Transverse colon (tissue), 4 donors: ENCODE results near the gene ADAM22. TPM values are rescaled to one million over a fixed set of nuclear protein-coding genes. Genes with fewer than 3 reads are reported as not detected.

Experiments used
- DNase-seq: peaks from one replicate; pipeline ENCODE4 v3.0.0-alpha.2; 2019
- H3K27ac ChIP-seq, 4 donors: fragments of 200-600 bp; sonication (generic); 2 replicates each; pipeline ENCODE4 v1.5.1; 2016 to 2018; ENCODE audit warnings: inconsistent platforms in 4 of 4
- H3K27me3 ChIP-seq: fragments of 200-600 bp; sonication (generic); 2 replicates; pipeline ENCODE4 v1.5.1; 2017; ENCODE audit warnings: inconsistent platforms
- H3K36me3 ChIP-seq, 4 donors: fragments of 200-600 bp; sonication (generic); 2 replicates each; pipeline ENCODE4 v1.5.1; 2017 to 2019; ENCODE audit warnings: inconsistent platforms in 4 of 4
- H3K4me1 ChIP-seq, 4 donors: fragments of 200-600 bp; sonication (generic); 2 replicates each; pipeline ENCODE4 v1.5.1; 2017 to 2020; ENCODE audit warnings: inconsistent platforms in 4 of 4
- H3K4me3 ChIP-seq, 4 donors: fragments of 200-600 bp; sonication (generic); 1 replicate in 1 of 4; 2 replicates in 3 of 4; pipeline versions ENCODE4 v1.5.1 to v1.6.1; 2017 to 2019; ENCODE audit warnings: inconsistent platforms in 4 of 4
- H3K9me3 ChIP-seq, 2 donors: fragments of 200-600 bp; sonication (generic); 2 replicates each; pipeline ENCODE4 v1.5.1; 2017 to 2019; ENCODE audit warnings: inconsistent platforms in 2 of 2
- EP300 ChIP-seq: sonication (generic); formaldehyde crosslinking; IDR thresholded peaks from one replicate; pipeline ENCODE4 v1.6.1; 2017; ENCODE audit warnings: antibody characterized with exemption, low read depth
- POLR2A ChIP-seq: fragments of 450-650 bp; IDR thresholded peaks from one replicate; pipeline ENCODE4 v1.6.1; 2016; ENCODE audit warnings: antibody characterized with exemption, mild to moderate bottlenecking, moderate library complexity
- POLR2AphosphoS5 ChIP-seq, 3 donors: sonication (generic); formaldehyde crosslinking; IDR thresholded peaks; one replicate each; pipeline ENCODE4 v1.6.1; 2016; ENCODE audit warnings: antibody characterized with exemption in 3 of 3
- WGBS, 2 donors: methylation state at CpG; one replicate each; pipeline ENCODE4 v1.1.5; 2018; ENCODE audit warnings: low coverage in 1 of 2; 5-methylcytosine and 5-hydroxymethylcytosine counted together
- in situ Hi-C, 4 donors: fragments of 200-750 bp; cut with MboI; loops; one replicate each; pipeline versions ENCODE4 v1.15.0 to v1.15.1; 2017; ENCODE audit warnings: low sequenced_read_pairs in 3 of 4, low pct_ligation_motif_present in 1 of 4, low pct_unique_long_range_greater_than_20kb in 1 of 4
- intact Hi-C: fragments of 100-400 bp; cut with DNase I; formaldehyde crosslinking; loops from one replicate; pipeline ENCODE4 v1.15.1; 2023; ENCODE audit warnings: low total_unique reads
- total RNA-seq, 4 donors: library from RNA; depleted of rRNA; stranded (reverse); fragments of >200 nt; gene quantifications; one replicate each; pipeline ENCODE4 v1.1.0, GENCODE V29; 2016
- TF ChIP-seq, protein P1 (sequence below), 5 experiments: fragments of 200-600 bp in 3 of 5; fragments of 450-650 bp in 2 of 5; sonication (generic) in 3 of 5; IDR thresholded peaks; 1 replicate in 2 of 5; 2 replicates in 3 of 5; pipeline ENCODE4 v1.5.1; 2016 to 2017; ENCODE audit warnings: antibody characterized with exemption in 5 of 5, inconsistent platforms in 3 of 5, mild to moderate bottlenecking in 2 of 5, moderate library complexity in 1 of 5

The ADAM22 gene
- total RNA-seq, 4 donors from 2014 or later: 3.8 to 17.3 (median 6.0) TPM

DNA sequence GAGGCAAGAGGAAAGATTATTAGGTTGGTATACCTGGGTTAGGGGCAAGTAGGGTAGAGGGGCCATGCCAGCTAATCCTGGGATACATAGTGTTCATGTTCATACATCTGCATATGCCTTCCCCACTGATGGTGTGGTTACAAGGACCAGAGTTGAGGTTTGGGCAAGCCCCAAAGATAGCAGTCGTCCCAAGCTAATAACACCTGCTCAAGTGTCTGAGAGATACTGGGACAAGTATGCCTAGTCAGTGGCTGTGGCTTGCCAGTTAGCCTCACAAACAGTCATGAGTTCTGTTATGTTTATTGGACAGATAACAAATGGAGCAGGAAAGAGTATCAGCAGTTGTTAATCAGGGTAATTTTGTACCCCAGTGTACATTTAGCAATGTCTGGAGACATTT, 139.6 kb downstream of the ADAM22 start:
- no peak for DNase-seq
- Histone ChIP-seq H3K27me3 (no peaks in the 10 kb centered on the region), H3K4me3 (no peak overlapping the region), H3K27ac (no peak overlapping the region), H3K4me1 (no peaks in the 10 kb centered on the region), H3K36me3 (no peaks in the 10 kb centered on the region), H3K9me3 (no peaks in the 10 kb centered on the region)
- in situ Hi-C loops (no loop called here), intact Hi-C loops (no loop called here)
- TF ChIP-seq POLR2AphosphoS5 (IDR thresholded peaks at IDR 0.05): no peak
- no peak for TF ChIP-seq EP300
- TF ChIP-seq POLR2A: no peak
- TF ChIP-seq, protein P1, sequence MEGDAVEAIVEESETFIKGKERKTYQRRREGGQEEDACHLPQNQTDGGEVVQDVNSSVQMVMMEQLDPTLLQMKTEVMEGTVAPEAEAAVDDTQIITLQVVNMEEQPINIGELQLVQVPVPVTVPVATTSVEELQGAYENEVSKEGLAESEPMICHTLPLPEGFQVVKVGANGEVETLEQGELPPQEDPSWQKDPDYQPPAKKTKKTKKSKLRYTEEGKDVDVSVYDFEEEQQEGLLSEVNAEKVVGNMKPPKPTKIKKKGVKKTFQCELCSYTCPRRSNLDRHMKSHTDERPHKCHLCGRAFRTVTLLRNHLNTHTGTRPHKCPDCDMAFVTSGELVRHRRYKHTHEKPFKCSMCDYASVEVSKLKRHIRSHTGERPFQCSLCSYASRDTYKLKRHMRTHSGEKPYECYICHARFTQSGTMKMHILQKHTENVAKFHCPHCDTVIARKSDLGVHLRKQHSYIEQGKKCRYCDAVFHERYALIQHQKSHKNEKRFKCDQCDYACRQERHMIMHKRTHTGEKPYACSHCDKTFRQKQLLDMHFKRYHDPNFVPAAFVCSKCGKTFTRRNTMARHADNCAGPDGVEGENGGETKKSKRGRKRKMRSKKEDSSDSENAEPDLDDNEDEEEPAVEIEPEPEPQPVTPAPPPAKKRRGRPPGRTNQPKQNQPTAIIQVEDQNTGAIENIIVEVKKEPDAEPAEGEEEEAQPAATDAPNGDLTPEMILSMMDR (IDR thresholded peaks at IDR 0.05): no peak
- 45% methylated on average over 1 of the region's 1 CpG; no CpG with 5 or more reads in 1 of the 2 donors for WGBS, 2 donors

DNA sequence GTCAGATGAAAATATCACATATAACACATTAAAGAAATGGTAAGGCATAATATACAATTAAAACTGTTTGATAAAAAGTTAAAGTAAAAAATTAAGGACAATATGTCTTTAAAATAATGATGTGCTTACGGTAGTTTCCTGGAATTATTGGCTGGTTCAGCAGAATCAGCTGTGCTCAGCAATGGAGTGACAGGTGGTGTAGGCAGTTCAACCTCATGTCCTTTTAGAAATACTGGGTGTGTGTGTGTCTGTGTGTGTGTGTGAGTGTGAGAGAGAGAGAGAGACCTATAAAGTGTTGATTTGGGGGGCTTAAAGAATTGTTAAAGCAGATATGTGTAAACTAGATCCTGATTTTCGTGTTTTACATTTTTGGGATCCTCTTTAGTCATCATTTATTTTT, 141.2 kb downstream of the ADAM22 start:
- no peak for DNase-seq
- Histone ChIP-seq H3K27ac (no peak overlapping the region), H3K9me3 (no peaks in the 10 kb centered on the region), H3K36me3 (no peaks in the 10 kb centered on the region), H3K27me3 (no peaks in the 10 kb centered on the region), H3K4me3 (no peak overlapping the region), H3K4me1 (no peaks in the 10 kb centered on the region)
- WGBS, 2 donors: 65 to 89% methylated on average over 2 of the region's 2 CpGs
- in situ Hi-C loops (no loop called here), intact Hi-C loops (no loop called here)
- TF ChIP-seq, protein P1 (IDR thresholded peaks at IDR 0.05): no peak
- TF ChIP-seq POLR2AphosphoS5 (IDR thresholded peaks at IDR 0.05): no peak
- no peak for TF ChIP-seq EP300
- no peak for TF ChIP-seq POLR2A

DNA sequence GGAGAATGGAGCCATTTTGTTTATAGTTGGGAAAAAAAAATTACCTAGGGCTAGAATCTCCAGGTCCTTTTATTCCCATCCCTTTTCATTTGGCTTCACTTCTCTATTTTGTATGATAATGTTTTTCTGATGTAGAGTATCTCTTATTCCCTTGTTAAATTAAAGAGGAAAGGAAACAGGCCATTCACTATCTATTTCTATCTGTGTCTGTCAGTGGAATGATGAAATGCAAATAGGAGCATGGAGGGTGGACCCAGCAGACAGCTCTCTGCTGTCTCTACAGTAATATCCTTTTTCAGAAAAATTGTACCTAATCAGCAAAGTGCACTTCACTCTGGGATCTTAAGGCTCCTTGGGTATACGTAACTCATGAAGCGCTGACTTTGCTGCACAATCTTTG, 149.8 kb downstream of the ADAM22 start:
- TF ChIP-seq POLR2AphosphoS5 (IDR thresholded peaks at IDR 0.05): no peak
- no peak for TF ChIP-seq EP300
- no peak for TF ChIP-seq POLR2A
- TF ChIP-seq, protein P1 (IDR thresholded peaks at IDR 0.05): no peak
- H3K9me3 ChIP-seq: no peaks in the 10 kb centered on the region
- no peaks in the 10 kb centered on the region for H3K4me1 ChIP-seq
- no peak overlapping the region for H3K4me3 ChIP-seq
- no peak for DNase-seq
- in situ Hi-C loops: no loop called here
- no peaks in the 10 kb centered on the region for H3K36me3 ChIP-seq
- 50% methylated on average over 2 of the region's 2 CpGs for WGBS, 2 donors
- H3K27ac ChIP-seq: no peak overlapping the region
- intact Hi-C loops: no loop called here
- no peaks in the 10 kb centered on the region for H3K27me3 ChIP-seq

DNA sequence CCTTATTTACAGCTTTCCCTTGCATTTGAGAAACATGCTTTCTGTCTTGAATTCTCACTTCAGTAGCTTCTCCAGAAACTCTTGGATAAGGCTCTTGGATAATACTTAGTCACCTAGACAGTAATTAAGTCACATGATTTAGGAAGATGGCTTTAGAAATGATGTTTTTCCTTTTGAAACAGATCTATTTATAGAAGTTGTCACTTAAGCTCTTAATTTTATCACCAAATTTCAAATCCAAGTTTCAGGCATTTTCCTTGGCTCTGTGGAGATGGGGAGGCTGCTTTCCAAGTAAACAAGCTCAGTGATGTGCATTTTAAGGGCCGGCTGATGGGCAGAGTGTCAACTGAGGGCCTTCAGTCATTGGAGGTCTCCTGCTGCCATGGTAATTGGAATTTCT, 155.5 kb downstream of the ADAM22 start:
- no peaks in the 10 kb centered on the region for H3K36me3 ChIP-seq
- no peaks in the 10 kb centered on the region for H3K27me3 ChIP-seq
- TF ChIP-seq POLR2A (no peak), POLR2AphosphoS5 (IDR thresholded peaks at IDR 0.05) (no peak), EP300 (no peak)
- TF ChIP-seq, protein P1 (IDR thresholded peaks at IDR 0.05): no peak
- H3K27ac ChIP-seq: no peak overlapping the region
- no peak overlapping the region for H3K4me3 ChIP-seq
- in situ Hi-C loops (no loop called here), intact Hi-C loops (no loop called here)
- WGBS, 2 donors: 78 to 86% methylated on average over 1 of the region's 1 CpG
- DNase-seq: no peak
- H3K9me3 ChIP-seq: no peaks in the 10 kb centered on the region
- no peaks in the 10 kb centered on the region for H3K4me1 ChIP-seq
